ENCODE data around the gene ZNF511.

Gene ZNF511

DNA sequence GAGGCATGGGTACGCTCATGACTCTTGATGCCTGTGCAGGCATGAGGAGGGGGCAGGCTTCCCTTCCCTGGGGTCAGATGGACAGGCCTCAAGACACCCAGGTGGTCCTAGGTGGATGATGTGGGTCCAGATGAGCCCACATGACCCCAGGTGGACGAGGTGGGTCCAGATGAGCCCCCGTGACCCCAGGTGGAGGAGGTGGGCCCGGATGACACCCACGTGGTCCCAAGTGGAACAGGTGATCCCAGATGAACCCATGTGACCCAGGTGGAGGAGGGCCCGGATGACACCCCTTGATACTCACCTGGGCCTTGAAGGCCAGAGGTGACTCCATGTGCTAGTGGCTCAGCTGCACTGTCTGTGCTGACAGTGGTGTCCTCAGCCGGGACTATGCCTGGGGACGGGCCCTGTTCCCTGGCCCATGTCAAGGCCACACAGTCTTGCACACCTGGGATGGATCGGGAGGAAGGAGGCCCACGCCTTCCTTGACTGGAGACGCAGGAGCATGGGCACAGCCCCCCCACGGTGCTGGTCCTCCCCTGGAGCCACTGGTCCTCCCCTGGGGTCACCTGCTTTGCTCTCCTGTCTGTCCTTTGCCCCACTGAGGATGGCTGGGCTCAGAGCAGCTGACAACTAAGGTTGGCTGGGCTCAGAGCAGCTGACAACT lies 41.7 kb downstream of the ZNF511 start:
- no peaks in the 10 kb centered on the region for H3K79me2 ChIP-seq (ENCODE audit: insufficient read depth, low read length)
- H3K9ac ChIP-seq (ENCODE audit: low read length), result no peak overlapping the region
- no peaks in the 10 kb centered on the region for H3K9me3 ChIP-seq (ENCODE audit: insufficient read depth, low read length)
- H3K36me3 ChIP-seq (ENCODE audit: low read length), result no peaks in the 10 kb centered on the region
- no peaks in the 10 kb centered on the region for H3K27me3 ChIP-seq (ENCODE audit: low read length)
- TF ChIP-seq, protein P1, sequence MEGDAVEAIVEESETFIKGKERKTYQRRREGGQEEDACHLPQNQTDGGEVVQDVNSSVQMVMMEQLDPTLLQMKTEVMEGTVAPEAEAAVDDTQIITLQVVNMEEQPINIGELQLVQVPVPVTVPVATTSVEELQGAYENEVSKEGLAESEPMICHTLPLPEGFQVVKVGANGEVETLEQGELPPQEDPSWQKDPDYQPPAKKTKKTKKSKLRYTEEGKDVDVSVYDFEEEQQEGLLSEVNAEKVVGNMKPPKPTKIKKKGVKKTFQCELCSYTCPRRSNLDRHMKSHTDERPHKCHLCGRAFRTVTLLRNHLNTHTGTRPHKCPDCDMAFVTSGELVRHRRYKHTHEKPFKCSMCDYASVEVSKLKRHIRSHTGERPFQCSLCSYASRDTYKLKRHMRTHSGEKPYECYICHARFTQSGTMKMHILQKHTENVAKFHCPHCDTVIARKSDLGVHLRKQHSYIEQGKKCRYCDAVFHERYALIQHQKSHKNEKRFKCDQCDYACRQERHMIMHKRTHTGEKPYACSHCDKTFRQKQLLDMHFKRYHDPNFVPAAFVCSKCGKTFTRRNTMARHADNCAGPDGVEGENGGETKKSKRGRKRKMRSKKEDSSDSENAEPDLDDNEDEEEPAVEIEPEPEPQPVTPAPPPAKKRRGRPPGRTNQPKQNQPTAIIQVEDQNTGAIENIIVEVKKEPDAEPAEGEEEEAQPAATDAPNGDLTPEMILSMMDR (IDR thresholded peaks at IDR 0.05; ENCODE audit: insufficient read depth, low read length, poor library complexity, severe bottlenecking), result no peak
- TF ChIP-seq EZH2phosphoT487 (conservative IDR thresholded peaks at IDR 0.05; ENCODE audit: low read length), result no peak
- H4K20me1 ChIP-seq (ENCODE audit: low read depth, low read length), result no peaks in the 10 kb centered on the region
- no peaks in the 10 kb centered on the region for H3K9me2 ChIP-seq (replicated peaks; ENCODE audit: insufficient read depth, low read length)
- H3K4me3 ChIP-seq (ENCODE audit: insufficient read depth, low read length, poor library complexity, severe bottlenecking), result no peak overlapping the region
- no peak overlapping the region for H2AFZ ChIP-seq (ENCODE audit: low read depth, low read length, severe bottlenecking)
- no peak overlapping the region for H3K4me2 ChIP-seq (ENCODE audit: low read depth, low read length, poor library complexity, severe bottlenecking)
- H3F3A ChIP-seq (ENCODE audit: insufficient read depth), result no peaks in the 10 kb centered on the region
- H3K27ac ChIP-seq (ENCODE audit: low read depth, low read length), result no peak overlapping the region

DNA sequence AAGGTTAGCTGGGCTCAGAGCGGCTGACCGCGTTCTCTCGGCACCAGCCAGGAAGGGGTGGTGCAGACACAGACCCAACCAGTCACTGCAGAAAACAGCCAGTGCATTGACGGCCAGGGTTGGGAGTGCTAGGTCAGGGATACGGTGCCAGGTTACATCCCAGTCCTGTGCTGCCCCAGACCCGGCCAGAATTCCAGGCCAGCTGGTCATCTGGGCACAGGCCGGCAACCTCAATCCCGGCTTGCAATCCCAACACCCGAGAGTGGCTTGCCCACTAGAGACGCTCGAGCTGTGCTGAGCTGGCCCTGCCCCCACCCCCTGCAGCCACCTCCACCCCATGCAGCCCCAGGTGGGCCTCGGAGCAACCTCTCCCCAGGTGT lies 42.2 kb downstream of the ZNF511 start:
- TF ChIP-seq, protein P1 (IDR thresholded peaks at IDR 0.05; ENCODE audit: insufficient read depth, low read length, poor library complexity, severe bottlenecking), result no peak
- no peak for TF ChIP-seq EZH2phosphoT487 (conservative IDR thresholded peaks at IDR 0.05; ENCODE audit: low read length)
- Histone ChIP-seq H3K27ac (ENCODE audit: low read depth, low read length) (no peak overlapping the region), H4K20me1 (ENCODE audit: low read depth, low read length) (no peaks in the 10 kb centered on the region), H3K9me2 (replicated peaks; ENCODE audit: insufficient read depth, low read length) (no peaks in the 10 kb centered on the region), H3K36me3 (ENCODE audit: low read length) (no peaks in the 10 kb centered on the region), H3K9ac (ENCODE audit: low read length) (no peak overlapping the region), H3F3A (ENCODE audit: insufficient read depth) (no peaks in the 10 kb centered on the region), H3K27me3 (ENCODE audit: low read length) (no peaks in the 10 kb centered on the region), H3K4me2 (ENCODE audit: low read depth, low read length, poor library complexity, severe bottlenecking) (no peak overlapping the region), H2AFZ (ENCODE audit: low read depth, low read length, severe bottlenecking) (no peak overlapping the region), H3K4me3 (ENCODE audit: insufficient read depth, low read length, poor library complexity, severe bottlenecking) (no peak overlapping the region), H3K79me2 (ENCODE audit: insufficient read depth, low read length) (no peaks in the 10 kb centered on the region), H3K9me3 (ENCODE audit: insufficient read depth, low read length) (no peaks in the 10 kb centered on the region)

DNA sequence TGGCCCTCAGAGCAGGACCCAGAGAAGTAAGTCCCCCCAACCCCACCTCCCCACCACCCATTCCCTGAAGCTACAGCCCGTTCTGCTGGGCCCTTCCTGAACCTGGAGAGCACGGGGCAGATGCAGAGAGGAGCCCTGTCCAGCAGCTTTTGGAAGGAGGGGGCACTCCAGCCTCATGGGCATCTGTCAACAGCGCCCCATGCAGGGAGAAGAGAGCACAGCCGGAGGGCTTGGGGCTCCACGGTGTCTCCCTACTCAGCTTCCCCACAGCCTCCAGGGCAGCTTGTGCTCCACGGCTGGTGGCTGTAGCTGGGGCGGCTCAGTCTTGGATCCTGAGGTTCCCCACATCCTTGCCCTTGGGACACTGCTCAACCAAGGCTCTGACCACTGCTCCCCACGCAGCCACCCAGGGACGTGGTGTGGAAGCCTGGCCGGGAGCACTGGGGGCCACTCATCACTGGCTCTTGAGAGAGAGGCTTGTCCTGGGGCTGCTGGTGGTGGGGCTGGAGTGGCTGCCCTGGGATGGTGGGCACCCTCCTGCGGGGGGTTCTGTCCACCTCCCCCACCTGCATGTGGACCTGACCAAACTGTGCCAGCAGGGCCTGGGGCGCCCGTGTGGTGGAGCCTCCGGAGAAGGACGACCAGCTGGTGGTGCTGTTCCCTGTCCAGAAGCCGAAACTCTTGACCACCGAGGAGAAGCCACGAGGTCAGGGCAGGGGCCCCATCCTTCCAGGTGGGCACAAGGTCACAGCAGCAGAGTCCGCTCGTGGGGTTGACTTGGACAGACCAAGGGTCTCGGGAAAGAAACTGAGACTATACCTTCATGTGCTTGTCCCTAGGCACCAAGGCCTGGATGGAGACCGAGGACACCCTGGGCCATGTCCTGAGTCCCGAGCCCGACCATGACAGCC lies 42.9 kb downstream of the ZNF511 start:
- no peaks in the 10 kb centered on the region for H3K27me3 ChIP-seq (ENCODE audit: low read length)
- no peaks in the 10 kb centered on the region for H4K20me1 ChIP-seq (ENCODE audit: low read depth, low read length)
- H3K27ac ChIP-seq (ENCODE audit: low read depth, low read length), result no peak overlapping the region
- TF ChIP-seq EZH2phosphoT487 (conservative IDR thresholded peaks at IDR 0.05; ENCODE audit: low read length), result no peak
- TF ChIP-seq, protein P1 (IDR thresholded peaks at IDR 0.05; ENCODE audit: insufficient read depth, low read length, poor library complexity, severe bottlenecking), result no peak
- no peak overlapping the region for H2AFZ ChIP-seq (ENCODE audit: low read depth, low read length, severe bottlenecking)
- H3K9me3 ChIP-seq (ENCODE audit: insufficient read depth, low read length), result no peaks in the 10 kb centered on the region
- H3K9ac ChIP-seq (ENCODE audit: low read length), result no peak overlapping the region
- no peaks in the 10 kb centered on the region for H3K9me2 ChIP-seq (replicated peaks; ENCODE audit: insufficient read depth, low read length)
- H3K4me2 ChIP-seq (ENCODE audit: low read depth, low read length, poor library complexity, severe bottlenecking), result no peak overlapping the region
- H3F3A ChIP-seq (ENCODE audit: insufficient read depth), result no peaks in the 10 kb centered on the region
- no peaks in the 10 kb centered on the region for H3K79me2 ChIP-seq (ENCODE audit: insufficient read depth, low read length)
- H3K4me3 ChIP-seq (ENCODE audit: insufficient read depth, low read length, poor library complexity, severe bottlenecking), result no peak overlapping the region
- H3K36me3 ChIP-seq (ENCODE audit: low read length), result no peaks in the 10 kb centered on the region

Data from SU-DHL-6 (cell line).